Stomach (tissue), 4 donors: ENCODE measurements around the gene ACAP3.

ENCODE experiments used
- EP300 ChIP-seq: sonication (generic); formaldehyde crosslinking; IDR thresholded peaks from one replicate; pipeline ENCODE4 v1.6.1; 2017; ENCODE audit warnings: antibody characterized with exemption
- POLR2A ChIP-seq, 4 donors: fragments of 450-650 bp; IDR thresholded peaks; one replicate each; pipeline ENCODE4 v1.6.1; 2016; ENCODE audit warnings: antibody characterized with exemption in 4 of 4, control low read depth in 2 of 4, mild to moderate bottlenecking in 1 of 4, moderate library complexity in 1 of 4
- POLR2AphosphoS5 ChIP-seq, 3 donors: sonication (generic); formaldehyde crosslinking; IDR thresholded peaks; one replicate each; pipeline ENCODE4 v1.6.1; 2016; ENCODE audit warnings: antibody characterized with exemption in 3 of 3
- TF ChIP-seq, protein P1 (sequence below), 7 experiments: fragments of 450-650 bp in 4 of 7; fragments of 200-600 bp in 3 of 7; sonication (generic) in 3 of 7; IDR thresholded peaks; one replicate each; pipeline ENCODE4 v1.5.1; 2016 to 2019; ENCODE audit warnings: antibody characterized with exemption in 7 of 7, control low read depth in 2 of 7, mild to moderate bottlenecking in 1 of 7

DNA sequence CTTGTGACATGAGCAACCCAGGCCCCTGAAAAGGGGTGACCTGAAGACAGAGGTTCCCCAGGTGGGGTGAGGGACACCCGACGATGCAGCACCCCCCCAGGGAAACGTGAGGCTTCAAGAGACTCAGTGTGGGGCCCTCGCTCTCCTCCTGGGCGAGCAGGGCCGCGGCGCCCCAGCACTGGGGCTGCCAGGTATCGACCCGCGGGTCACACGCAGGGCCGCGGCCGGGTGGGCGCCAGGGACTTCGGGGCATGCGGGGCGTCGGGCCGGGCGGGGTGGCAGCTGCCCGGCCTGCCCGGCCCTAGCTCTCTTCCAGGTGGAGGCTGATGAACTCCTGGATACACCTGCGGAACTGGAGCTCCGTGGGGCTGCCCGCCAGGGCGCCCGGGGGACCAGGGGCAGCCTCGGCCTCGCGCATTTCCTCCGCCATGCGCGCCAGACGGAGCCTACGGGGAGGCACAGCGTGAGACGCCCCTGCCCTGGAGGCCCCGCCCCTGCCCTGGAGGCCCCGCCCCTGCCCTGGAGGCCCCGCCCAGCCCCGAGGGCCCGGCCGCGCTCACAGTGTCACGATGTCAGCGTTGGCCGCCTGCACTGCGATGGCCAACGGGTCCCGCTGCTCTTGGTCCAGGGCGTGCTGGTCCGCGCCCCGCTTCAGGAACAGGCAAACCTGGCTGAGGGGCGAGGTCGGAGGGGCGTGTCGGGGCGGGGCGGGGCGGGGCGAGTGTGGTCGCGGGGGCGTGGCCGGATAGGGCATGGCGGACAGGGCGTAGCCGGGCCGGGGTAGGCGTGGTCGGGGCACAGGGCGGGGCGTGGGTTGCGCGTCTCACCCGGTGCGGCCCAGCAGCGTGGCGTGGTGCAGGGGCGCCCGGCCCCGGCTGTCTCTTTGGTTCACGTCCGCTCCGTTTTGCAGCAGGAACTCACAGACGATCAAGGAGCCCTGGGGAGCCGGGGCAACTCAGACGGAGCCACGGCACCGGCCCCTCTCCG is 14.2 kb downstream of the ACAP3 start:
- TF ChIP-seq POLR2AphosphoS5 (IDR thresholded peaks at IDR 0.05) (no peak), POLR2A (IDR thresholded peaks at IDR 0.05) (no peak), EP300 (no peak)
- TF ChIP-seq, protein P1, sequence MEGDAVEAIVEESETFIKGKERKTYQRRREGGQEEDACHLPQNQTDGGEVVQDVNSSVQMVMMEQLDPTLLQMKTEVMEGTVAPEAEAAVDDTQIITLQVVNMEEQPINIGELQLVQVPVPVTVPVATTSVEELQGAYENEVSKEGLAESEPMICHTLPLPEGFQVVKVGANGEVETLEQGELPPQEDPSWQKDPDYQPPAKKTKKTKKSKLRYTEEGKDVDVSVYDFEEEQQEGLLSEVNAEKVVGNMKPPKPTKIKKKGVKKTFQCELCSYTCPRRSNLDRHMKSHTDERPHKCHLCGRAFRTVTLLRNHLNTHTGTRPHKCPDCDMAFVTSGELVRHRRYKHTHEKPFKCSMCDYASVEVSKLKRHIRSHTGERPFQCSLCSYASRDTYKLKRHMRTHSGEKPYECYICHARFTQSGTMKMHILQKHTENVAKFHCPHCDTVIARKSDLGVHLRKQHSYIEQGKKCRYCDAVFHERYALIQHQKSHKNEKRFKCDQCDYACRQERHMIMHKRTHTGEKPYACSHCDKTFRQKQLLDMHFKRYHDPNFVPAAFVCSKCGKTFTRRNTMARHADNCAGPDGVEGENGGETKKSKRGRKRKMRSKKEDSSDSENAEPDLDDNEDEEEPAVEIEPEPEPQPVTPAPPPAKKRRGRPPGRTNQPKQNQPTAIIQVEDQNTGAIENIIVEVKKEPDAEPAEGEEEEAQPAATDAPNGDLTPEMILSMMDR (IDR thresholded peaks at IDR 0.05) = no peak
